ENCODE data around the gene TANC1. TPM values are rescaled to one million over a fixed set of nuclear protein-coding genes. Genes with fewer than 3 reads are reported as not detected.

Gene TANC1
- polyA plus RNA-seq, 2 of the 4 experiments (the other 2 are of a cell fraction): 9.2 to 21.2 TPM

DNA sequence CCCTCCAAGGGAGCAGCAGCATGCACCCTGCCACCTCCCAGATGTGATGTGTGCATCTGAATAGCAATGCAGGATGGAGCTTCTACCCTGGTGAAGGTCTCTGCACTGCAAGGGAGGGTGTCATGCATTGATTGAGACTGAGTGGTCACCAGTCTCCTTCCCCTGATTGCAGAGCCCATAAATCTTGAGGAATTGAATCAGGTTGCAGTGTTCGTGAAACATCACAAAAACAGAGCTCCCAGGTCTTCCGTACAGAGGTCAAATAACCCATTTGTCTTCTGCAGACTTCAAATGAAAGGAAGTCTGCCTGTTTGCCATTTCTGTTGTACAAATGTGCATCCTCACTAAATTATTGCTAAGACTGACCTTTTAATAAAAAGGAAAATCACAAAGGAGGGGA lies 181.3 kb downstream of the TANC1 start:
- whole genome bisulfite sequencing (ENCODE audit: missing lambda C conversion rate): 96% methylated on average over 2 of the region's 2 CpGs
- ChIA-PET POLR2A (no interaction called here), CTCF (interaction anchor here (1.3 to 1.6 kb wide), 2 partner anchors 11 to 31 kb away, joined by 3 to 5 read pairs; no protein-coding TSS in a partner anchor)
- H3K27ac ChIP-seq: no peak overlapping the region
- no peak for DNase-seq (ENCODE audit: low read depth in 1 of 2, low spot score in 1 of 2)
- FAIRE-seq: no peak
- TF ChIP-seq TP53 (CRISPR knock-in tag; IDR thresholded peaks at IDR 0.05): no peak
- TF ChIP-seq TFCP2L1 (CRISPR knock-in tag; IDR thresholded peaks at IDR 0.05): no peak
- TF ChIP-seq ZNF302 (CRISPR knock-in tag; IDR thresholded peaks at IDR 0.05): no peak
- ATAC-seq: no peak
- H3K9me3 ChIP-seq: no peaks in the 10 kb centered on the region
- H3K4me3 ChIP-seq: no peak overlapping the region
- H3K4me2 ChIP-seq: no peak overlapping the region
- 0 out of 3 replicates have a peak, but pooled peaks cover 5% of the 10 kb centered on the region for H3K4me1 ChIP-seq

DNA sequence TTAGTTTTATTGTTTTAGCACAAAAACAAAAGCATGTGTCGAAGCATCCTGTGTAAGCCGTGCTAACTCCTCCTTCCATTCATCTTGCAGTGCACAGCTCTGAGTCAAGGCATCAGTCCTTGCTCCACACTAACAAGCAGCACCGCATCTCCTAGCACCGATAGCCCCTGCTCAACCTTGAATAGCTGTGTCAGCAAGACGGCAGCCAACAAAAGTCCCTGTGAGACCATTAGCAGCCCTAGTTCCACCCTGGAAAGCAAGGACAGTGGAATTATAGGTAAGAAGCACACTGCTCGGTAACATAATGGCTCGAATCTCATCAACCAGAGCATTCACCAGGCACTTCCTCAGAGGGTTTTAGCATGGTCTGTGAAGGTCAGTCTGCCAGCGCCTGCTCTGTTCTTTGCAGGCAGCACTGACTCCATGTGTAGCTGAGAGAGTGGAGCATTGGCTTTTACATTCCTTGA lies 181.9 kb downstream of the TANC1 start:
- POLR2A ChIA-PET: no interaction called here
- TF ChIP-seq MAX (IDR thresholded peaks at IDR 0.05) (no peak), POLR2A (IDR thresholded peaks at IDR 0.05; ENCODE audit: low read length) (no peak), CHD2 (IDR thresholded peaks at IDR 0.05; ENCODE audit: low read length, partially characterized antibody) (no peak), RCOR1 (IDR thresholded peaks at IDR 0.05; ENCODE audit: low read depth, low read length) (no peak)
- Histone ChIP-seq H3K9me3 (no peaks in the 10 kb centered on the region), H3K4me2 (no peak overlapping the region), H3K27ac (no peak overlapping the region), H3K4me1 (0 out of 3 replicates have a peak, but pooled peaks cover 5% of the 10 kb centered on the region), H3K4me3 (no peak overlapping the region)
- no peak for DNase-seq (ENCODE audit: low read depth in 1 of 2, low spot score in 1 of 2)
- 89% methylated on average over 8 of the region's 8 CpGs for whole genome bisulfite sequencing (ENCODE audit: missing lambda C conversion rate)
- CTCF ChIA-PET: interaction anchor here (0.8 to 1.6 kb wide), 5 partner anchors 11 to 32 kb away, joined by 3 to 5 read pairs (median 4); no protein-coding TSS in a partner anchor
- ATAC-seq: no peak
- FAIRE-seq: no peak

GRCh38 chr2:159151198-159152127 lies 183.0 kb downstream of the TANC1 start:
- Histone ChIP-seq H3K4me3 (no peak overlapping the region), H3K4me2 (no peak overlapping the region), H3K4me1 (0 out of 3 replicates have a peak, but pooled peaks cover 5% of the 10 kb centered on the region), H3K9me3 (no peaks in the 10 kb centered on the region), H3K27ac (no peak overlapping the region)
- WGBS (ENCODE audit: missing lambda C conversion rate): 73% methylated on average over 5 of the region's 5 CpGs
- no peak for DNase-seq (ENCODE audit: low read depth in 1 of 2, low spot score in 1 of 2)
- no peak for ATAC-seq
- ChIA-PET CTCF (interaction anchor here (0.8 to 2.0 kb wide), 7 partner anchors 10 to 33 kb away, joined by 3 to 6 read pairs (median 4); no protein-coding TSS in a partner anchor), POLR2A (no interaction called here)
- no peak for FAIRE-seq
- TF ChIP-seq, protein P1, sequence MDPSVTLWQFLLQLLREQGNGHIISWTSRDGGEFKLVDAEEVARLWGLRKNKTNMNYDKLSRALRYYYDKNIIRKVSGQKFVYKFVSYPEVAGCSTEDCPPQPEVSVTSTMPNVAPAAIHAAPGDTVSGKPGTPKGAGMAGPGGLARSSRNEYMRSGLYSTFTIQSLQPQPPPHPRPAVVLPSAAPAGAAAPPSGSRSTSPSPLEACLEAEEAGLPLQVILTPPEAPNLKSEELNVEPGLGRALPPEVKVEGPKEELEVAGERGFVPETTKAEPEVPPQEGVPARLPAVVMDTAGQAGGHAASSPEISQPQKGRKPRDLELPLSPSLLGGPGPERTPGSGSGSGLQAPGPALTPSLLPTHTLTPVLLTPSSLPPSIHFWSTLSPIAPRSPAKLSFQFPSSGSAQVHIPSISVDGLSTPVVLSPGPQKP (IDR thresholded peaks at IDR 0.05; ENCODE audit: low read depth, low read length): no peak
- TF ChIP-seq MAX (IDR thresholded peaks at IDR 0.05) (no peak), CEBPB (IDR thresholded peaks at IDR 0.05) (no peak), CHD4 (IDR thresholded peaks at IDR 0.05; ENCODE audit: borderline replicate concordance) (no peak)

DNA sequence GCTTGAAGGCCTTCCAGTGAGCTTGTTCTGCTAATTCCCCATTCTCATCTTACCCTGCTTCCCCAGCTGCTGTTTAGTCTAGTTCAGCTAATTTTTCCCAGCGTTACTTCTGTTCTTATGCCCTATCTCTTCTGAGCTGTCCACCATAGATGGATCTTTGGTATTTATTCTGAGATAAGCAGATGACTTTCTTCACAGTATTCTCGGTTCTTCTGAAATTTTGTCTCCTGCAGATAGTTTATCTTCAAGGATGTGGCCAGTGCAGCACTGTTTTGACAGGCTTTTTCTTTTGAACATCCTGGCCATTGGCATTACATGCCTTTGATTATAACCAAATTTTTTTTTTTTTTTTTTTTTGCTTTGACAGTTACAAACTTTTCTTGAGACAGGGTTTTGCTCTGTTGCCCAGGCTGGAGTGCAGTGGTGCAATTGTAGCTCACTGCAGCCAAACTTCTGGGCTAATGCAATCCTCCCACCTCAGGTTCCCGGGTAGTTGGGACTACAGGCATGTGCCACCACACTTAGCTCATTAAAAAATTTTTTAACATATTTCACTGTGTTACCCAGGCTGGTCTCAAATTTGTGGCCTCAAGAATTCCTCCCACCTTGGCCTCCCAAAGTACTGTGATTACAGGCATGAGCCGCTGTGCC lies 183.8 kb downstream of the TANC1 start:
- ChIA-PET POLR2A (no interaction called here), CTCF (interaction anchor here (1.3 to 2.0 kb wide), 4 partner anchors 11 to 34 kb away, joined by 3 to 6 read pairs (median 6); no protein-coding TSS in a partner anchor)
- Histone ChIP-seq H3K4me1 (0 out of 3 replicates have a peak, but pooled peaks cover 2% of the 10 kb centered on the region), H3K9me3 (no peaks in the 10 kb centered on the region), H3K27ac (no peak overlapping the region), H3K4me3 (no peak overlapping the region), H3K4me2 (no peak overlapping the region)
- DNase-seq (ENCODE audit: low read depth in 1 of 2, low spot score in 1 of 2): no peak
- WGBS (ENCODE audit: missing lambda C conversion rate): 91% methylated on average over 4 of the region's 4 CpGs
- FAIRE-seq: no peak
- no peak for ATAC-seq
- no peak for TF ChIP-seq E2F6 (IDR thresholded peaks at IDR 0.05; ENCODE audit: borderline replicate concordance, low read depth)
- no peak for TF ChIP-seq MAFK (IDR thresholded peaks at IDR 0.05; ENCODE audit: partially characterized antibody)
- TF ChIP-seq, protein P2, sequence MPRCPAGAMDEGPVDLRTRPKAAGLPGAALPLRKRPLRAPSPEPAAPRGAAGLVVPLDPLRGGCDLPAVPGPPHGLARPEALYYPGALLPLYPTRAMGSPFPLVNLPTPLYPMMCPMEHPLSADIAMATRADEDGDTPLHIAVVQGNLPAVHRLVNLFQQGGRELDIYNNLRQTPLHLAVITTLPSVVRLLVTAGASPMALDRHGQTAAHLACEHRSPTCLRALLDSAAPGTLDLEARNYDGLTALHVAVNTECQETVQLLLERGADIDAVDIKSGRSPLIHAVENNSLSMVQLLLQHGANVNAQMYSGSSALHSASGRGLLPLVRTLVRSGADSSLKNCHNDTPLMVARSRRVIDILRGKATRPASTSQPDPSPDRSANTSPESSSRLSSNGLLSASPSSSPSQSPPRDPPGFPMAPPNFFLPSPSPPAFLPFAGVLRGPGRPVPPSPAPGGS (IDR thresholded peaks at IDR 0.05): no peak
- no peak for TF ChIP-seq NR3C1 (IDR thresholded peaks at IDR 0.05)
- TF ChIP-seq CEBPB (IDR thresholded peaks at IDR 0.05): no peak
- no peak for TF ChIP-seq HOXB13 (CRISPR knock-in tag; IDR thresholded peaks at IDR 0.05; ENCODE audit: low read depth)
- TF ChIP-seq EHMT2 (IDR thresholded peaks at IDR 0.05; ENCODE audit: low read depth): no peak
- TF ChIP-seq CTCF (IDR thresholded peaks at IDR 0.05): no peak
- no peak for TF ChIP-seq ATOH8 (CRISPR knock-in tag; IDR thresholded peaks at IDR 0.05; ENCODE audit: low read depth)
- TF ChIP-seq POLR2A (IDR thresholded peaks at IDR 0.05; ENCODE audit: low read length): no peak
- TF ChIP-seq PBX3 (IDR thresholded peaks at IDR 0.05): no peak

Measured in A549 (cell line).